Activated naive CD8-positive, alpha-beta T cell treated with anti-CD3 and anti-CD28 coated beads, Interleukin-2, amount 10 ng/mL, durations not matched to agents 7 days and 5 days (primary cell): Measurements from ENCODE around the gene RPL18. TPM values are rescaled to one million over a fixed set of nuclear protein-coding genes. Genes with fewer than 3 reads are reported as not detected.

Source experiments
- ATAC-seq: fragments of 150-1000 bp; cut with Tn5 transposase; one replicate; pipeline ENCODE4 v1.10.0; 2021; ENCODE audit warnings: low read depth, moderate library complexity
- POLR2A ChIA-PET: fragments of 350-600 bp; sonication (Branson Sonifier 250); formaldehyde crosslinking; loops from one replicate; lab custom pipeline; 2021; ENCODE audit warnings: antibody characterized with exemption; lab: Charles Lee
- DNase-seq: peaks from one replicate; pipeline ENCODE4 v3.0.0; 2021
- H3K27ac Mint-ChIP-seq: one replicate; pipeline ENCODE4 v1.8.0; 2022; ENCODE audit warnings: mild to moderate bottlenecking, mixed read lengths
- H3K27me3 Mint-ChIP-seq: one replicate; pipeline ENCODE4 v1.8.0; 2022; ENCODE audit warnings: mild to moderate bottlenecking, moderate library complexity, mixed read lengths
- H3K36me3 Mint-ChIP-seq: one replicate; pipeline ENCODE4 v1.8.0; 2021; ENCODE audit warnings: mild to moderate bottlenecking, mixed read lengths
- H3K4me1 Mint-ChIP-seq: one replicate; pipeline ENCODE4 v1.8.0; 2021; ENCODE audit warnings: mixed read lengths
- H3K4me3 Mint-ChIP-seq: one replicate; pipeline ENCODE4 v1.8.0; 2022; ENCODE audit warnings: mild to moderate bottlenecking, moderate library complexity, mixed read lengths
- H3K9me3 Mint-ChIP-seq: one replicate; pipeline ENCODE4 v1.8.0; 2021; ENCODE audit warnings: mixed read lengths
- total RNA-seq, 2 experiments: library from RNA; stranded (reverse); gene quantifications; one replicate each; pipeline ENCODE4 v1.2.3, GENCODE V29; 2021

The RPL18 gene
- total RNA-seq, 2 experiments from 2014 or later, result 1,565 to 1,587 TPM

DNA sequence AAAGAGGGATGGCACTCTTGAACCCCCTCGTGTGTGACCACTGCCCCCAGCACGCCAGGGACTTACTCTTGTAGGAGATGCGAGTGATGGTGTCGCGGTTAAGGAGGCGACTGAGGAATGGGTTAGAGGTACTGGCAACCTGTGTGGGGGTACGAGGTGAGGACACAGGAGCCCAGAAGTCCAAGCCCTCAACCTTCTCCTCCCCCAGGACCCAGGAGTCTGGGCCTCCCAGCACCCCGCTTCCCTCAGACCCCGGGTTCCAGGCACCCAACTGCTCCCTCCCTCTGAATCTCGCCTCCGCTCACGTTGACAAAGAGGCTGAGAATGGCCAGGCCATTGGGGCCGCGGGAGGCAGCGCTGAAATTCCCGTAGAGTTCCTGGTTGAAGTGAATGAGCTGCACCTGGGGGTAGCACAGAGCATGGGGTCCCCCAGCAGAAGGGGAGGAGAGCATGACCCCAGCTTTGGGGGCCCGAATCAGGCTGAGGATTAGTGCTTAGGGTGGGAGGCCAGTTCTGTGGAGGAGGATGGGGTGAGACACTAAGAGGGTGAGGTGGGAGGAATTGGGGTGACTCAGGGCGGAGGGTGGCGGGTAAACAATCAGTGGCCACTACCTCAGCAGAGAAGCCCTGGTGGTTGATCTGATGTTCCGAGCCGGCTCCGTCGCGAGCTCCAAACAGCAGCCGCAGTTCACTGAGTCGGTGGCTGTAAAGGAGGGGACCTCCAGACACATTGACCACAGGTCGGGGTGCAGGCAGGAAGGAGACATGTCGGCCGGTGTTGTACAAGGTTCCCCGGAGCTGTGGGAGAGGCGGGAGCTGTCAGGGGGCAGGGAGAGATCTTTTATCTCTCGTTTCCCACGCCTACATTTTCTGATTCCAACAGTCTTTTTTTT lies 20.8 kb upstream of the RPL18 start:
- ATAC-seq, result no peak
- POLR2A ChIA-PET, result interaction anchor here (0.7 kb wide), 1 partner anchor 239 kb away, joined by 4 read pairs; no protein-coding TSS in a partner anchor
- Mint-ChIP-seq H3K36me3 (peaks cover 7% of the 10 kb centered on the region), H3K27ac (peak overlapping the region; percentile 99), H3K9me3 (peaks cover 4% of the 10 kb centered on the region), H3K4me3 (peak overlapping the region; percentile 58), H3K4me1 (peaks cover 37% of the 10 kb centered on the region), H3K27me3 (no peaks in the 10 kb centered on the region)
- DNase-seq, result no peak

- DNase-seq, result peak; percentile 53
- H3K36me3 Mint-ChIP-seq, result peaks cover 7% of the 10 kb centered on the region
- peaks cover 4% of the 10 kb centered on the region for H3K9me3 Mint-ChIP-seq
- no peak for ATAC-seq
- no peaks in the 10 kb centered on the region for H3K27me3 Mint-ChIP-seq
- POLR2A ChIA-PET, result interaction anchor here (0.6 to 3.6 kb wide), 2 partner anchors 19 to 146 kb away, joined by 5 to 20 read pairs; partner anchors contain the start of genes RPL18 and SPHK2
- peak overlapping the region; percentile 99 for H3K27ac Mint-ChIP-seq
- peak overlapping the region; percentile 92 for H3K4me3 Mint-ChIP-seq
- peaks cover 36% of the 10 kb centered on the region for H3K4me1 Mint-ChIP-seq
Observed at GRCh38 chr19:48638831-48639381, 19.9 kb upstream of the RPL18 start.

- peak; percentile 27 for ATAC-seq
- H3K27me3 Mint-ChIP-seq, result no peaks in the 10 kb centered on the region
- DNase-seq, result peak; percentile 75
- peaks cover 4% of the 10 kb centered on the region for H3K9me3 Mint-ChIP-seq
- POLR2A ChIA-PET, result interaction anchor here (0.6 to 3.6 kb wide), 8 partner anchors 8 to 1128 kb away, joined by 3 to 20 read pairs (median 4); partner anchors contain the start of genes CA11, RPL18 and SPHK2
- H3K27ac Mint-ChIP-seq, result peak overlapping the region; percentile 99
- H3K4me3 Mint-ChIP-seq, result peak overlapping the region; percentile 92
- H3K4me1 Mint-ChIP-seq, result peaks cover 36% of the 10 kb centered on the region
- peaks cover 7% of the 10 kb centered on the region for H3K36me3 Mint-ChIP-seq
Observed at GRCh38 chr19:48637948-48638830, 19.2 kb upstream of the RPL18 start.

DNA sequence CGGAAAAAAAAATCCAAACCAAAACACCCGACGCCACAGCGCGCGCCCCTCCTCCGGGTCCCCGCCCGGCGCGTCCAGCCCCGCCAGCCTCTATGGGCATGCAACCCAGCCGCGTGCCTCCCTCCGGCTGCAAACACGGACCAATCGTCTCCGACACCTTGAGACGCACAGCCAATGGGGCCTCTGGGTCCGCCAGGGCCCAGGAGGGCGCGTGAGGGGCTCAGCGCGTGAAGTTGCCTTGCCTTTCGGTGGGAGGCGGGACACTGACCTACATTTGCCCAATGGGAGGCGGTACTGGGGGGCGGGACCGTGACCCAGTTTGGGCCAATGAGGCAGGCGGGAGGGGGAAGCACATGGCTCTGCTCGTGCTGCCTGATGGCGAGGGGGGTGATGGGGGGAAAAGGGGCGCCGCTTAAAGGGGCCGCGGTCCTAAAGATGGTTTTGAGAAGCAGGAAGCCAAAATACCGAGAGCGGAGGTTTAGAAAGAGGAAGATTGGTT lies 18.5 kb upstream of the RPL18 start:
- peak overlapping the region; percentile 92 for H3K4me3 Mint-ChIP-seq
- no peaks in the 10 kb centered on the region for H3K27me3 Mint-ChIP-seq
- DNase-seq (peak; percentile 97), ATAC-seq (peak; percentile 85)
- peak overlapping the region; percentile 99 for H3K27ac Mint-ChIP-seq
- peaks cover 4% of the 10 kb centered on the region for H3K9me3 Mint-ChIP-seq
- peaks cover 35% of the 10 kb centered on the region for H3K4me1 Mint-ChIP-seq
- peaks cover 7% of the 10 kb centered on the region for H3K36me3 Mint-ChIP-seq
- POLR2A ChIA-PET, result interaction anchor here (0.6 to 3.6 kb wide), 7 partner anchors 8 to 1129 kb away, joined by 3 to 20 read pairs (median 4); partner anchors contain the start of genes CA11, RPL18 and SPHK2

- Mint-ChIP-seq H3K36me3 (peaks cover 7% of the 10 kb centered on the region), H3K4me3 (peak within 1 kb of the TSS; percentile 92), H3K27me3 (no peaks in the 10 kb centered on the region), H3K9me3 (peaks cover 4% of the 10 kb centered on the region), H3K4me1 (peaks cover 34% of the 10 kb centered on the region), H3K27ac (peak within 1 kb of the TSS; percentile 99)
- DNase-seq (no peak), ATAC-seq (no peak)
- POLR2A ChIA-PET, result interaction anchor here (0.9 to 3.6 kb wide), 5 partner anchors 9 to 24 kb away, joined by 3 to 20 read pairs (median 4); partner anchors contain the start of genes CA11, RPL18 and SPHK2
Observed at GRCh38 chr19:48636859-48637448, 18.0 kb upstream of the RPL18 start, which contains the start of gene DBP. Gene DBP (minus strand): TSS chr19:48637379. CDS start chr19:48636994, 385 bp downstream.

- H3K4me1 Mint-ChIP-seq, result peaks cover 37% of the 10 kb centered on the region
- peak overlapping the region; percentile 92 for H3K4me3 Mint-ChIP-seq
- H3K27me3 Mint-ChIP-seq, result no peaks in the 10 kb centered on the region
- peaks cover 4% of the 10 kb centered on the region for H3K9me3 Mint-ChIP-seq
- no peak for ATAC-seq
- peak overlapping the region; percentile 99 for H3K27ac Mint-ChIP-seq
- POLR2A ChIA-PET, result interaction anchor here (1.2 to 3.6 kb wide), 4 partner anchors 9 to 24 kb away, joined by 3 to 20 read pairs (median 8); partner anchors contain the start of genes CA11, RPL18 and SPHK2
- peaks cover 7% of the 10 kb centered on the region for H3K36me3 Mint-ChIP-seq
- peak; percentile 61 for DNase-seq
Observed at GRCh38 chr19:48635966-48636858, 17.2 kb upstream of the RPL18 start.

DNA sequence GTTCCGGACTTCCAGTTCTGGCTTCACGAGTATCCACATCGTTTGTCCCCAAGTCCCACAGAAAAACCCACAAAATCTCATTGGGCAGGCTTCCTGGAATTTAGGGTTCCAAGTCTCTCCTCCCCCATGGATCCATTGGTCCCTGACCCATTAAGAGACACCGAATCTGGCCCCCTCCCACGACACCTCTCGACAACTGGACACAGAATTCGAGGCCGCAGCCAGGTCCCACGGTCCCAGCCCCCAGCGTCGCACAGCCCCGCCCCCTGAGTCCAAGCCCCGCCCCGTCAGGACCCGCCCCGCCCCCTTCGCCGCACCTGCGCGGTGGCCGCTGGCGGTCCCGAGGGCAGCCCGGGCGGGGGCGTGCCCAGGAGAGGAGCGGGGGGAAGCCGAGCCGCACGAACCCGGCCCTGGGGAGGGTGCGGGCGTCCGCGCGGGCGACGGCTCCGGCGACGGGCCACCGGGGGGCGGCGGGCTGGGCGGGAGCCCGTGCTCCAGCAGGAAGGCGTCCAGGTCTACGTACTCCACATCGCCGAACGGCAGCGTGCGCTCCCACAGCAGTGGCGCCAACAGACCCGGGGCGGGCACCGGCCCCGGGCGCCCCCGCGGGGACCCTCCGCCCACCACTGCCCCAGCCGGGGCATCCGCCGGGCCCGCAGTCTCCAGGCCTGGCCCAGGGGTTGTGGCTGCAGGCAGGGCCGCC lies 16.4 kb upstream of the RPL18 start:
- H3K4me3 Mint-ChIP-seq, result peak overlapping the region; percentile 92
- POLR2A ChIA-PET, result interaction anchor here (1.5 to 3.6 kb wide), 6 partner anchors 8 to 78 kb away, joined by 4 to 37 read pairs (median 11); partner anchors contain the start of genes CA11, RPL18 and SPHK2
- ATAC-seq (peak; percentile 2), DNase-seq (peak; percentile 87)
- H3K27ac Mint-ChIP-seq, result peak overlapping the region; percentile 99
- peaks cover 7% of the 10 kb centered on the region for H3K36me3 Mint-ChIP-seq
- peaks cover 4% of the 10 kb centered on the region for H3K9me3 Mint-ChIP-seq
- H3K4me1 Mint-ChIP-seq, result peaks cover 37% of the 10 kb centered on the region
- no peaks in the 10 kb centered on the region for H3K27me3 Mint-ChIP-seq

DNA sequence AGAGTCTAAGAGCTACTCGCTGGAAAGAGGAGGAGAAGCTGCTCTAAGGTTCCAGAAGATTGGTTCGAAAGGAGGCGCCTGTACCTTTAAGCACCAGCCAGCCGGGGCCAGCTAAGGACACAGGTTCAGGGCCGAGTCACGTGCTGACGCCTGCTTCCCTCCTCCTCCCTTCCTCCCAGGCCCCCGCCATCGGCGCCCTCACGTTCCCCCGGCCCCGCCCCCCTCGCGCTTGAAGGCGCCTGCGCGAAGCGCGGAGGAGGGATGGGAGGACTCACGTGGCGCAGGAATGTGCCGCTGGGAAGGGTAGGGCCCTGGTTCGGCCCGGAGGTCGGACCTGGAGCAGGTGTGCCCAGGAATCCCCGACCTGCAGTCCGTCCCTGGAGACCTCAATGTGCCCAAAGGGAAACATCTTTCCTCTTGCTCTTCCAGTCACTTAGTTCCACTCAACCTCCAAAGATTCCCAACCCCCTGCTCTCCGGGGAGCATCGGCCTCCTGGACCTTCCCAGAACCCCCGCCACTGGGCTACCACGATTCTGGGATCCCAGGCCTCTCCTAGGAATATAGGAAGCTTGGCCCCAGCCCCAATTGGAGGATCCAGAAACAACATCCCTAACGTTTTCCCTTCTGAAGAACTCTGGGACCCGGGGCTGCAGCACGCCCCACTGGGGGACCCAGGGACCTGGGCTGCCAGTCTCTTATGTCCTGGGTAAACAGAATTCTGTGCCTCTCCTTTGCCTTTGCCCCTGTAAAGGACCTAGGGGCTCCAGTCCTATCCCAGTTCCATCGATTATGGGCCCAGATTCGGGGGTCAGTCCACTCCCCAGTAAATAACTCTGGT lies 15.7 kb upstream of the RPL18 start:
- Mint-ChIP-seq H3K4me1 (peaks cover 36% of the 10 kb centered on the region), H3K4me3 (peak overlapping the region; percentile 83), H3K36me3 (peaks cover 9% of the 10 kb centered on the region), H3K27me3 (no peaks in the 10 kb centered on the region), H3K9me3 (peaks cover 4% of the 10 kb centered on the region), H3K27ac (peak overlapping the region; percentile 85)
- POLR2A ChIA-PET, result interaction anchor here (1.5 to 3.3 kb wide), 5 partner anchors 11 to 78 kb away, joined by 3 to 37 read pairs (median 10); partner anchors contain the start of genes CA11, RPL18 and SPHK2
- ATAC-seq (peak; percentile 15), DNase-seq (peak; percentile 90)

DNA sequence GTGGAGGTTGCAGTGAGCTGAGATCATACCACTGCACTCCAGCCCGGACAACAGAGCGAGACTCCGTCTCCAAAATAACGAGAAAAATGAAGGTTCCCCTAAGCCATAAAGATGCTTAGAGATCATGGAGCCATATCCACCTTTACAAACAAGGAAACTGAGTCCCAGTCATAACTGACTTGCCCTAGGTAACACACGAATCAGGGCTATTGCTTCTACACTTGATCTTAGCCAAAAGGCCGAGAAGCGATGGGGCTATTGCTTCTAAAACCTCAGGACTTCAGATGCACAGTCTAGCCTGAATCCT lies 15.0 kb upstream of the RPL18 start:
- POLR2A ChIA-PET, result interaction anchor here (1.5 to 3.3 kb wide), 5 partner anchors 11 to 79 kb away, joined by 3 to 37 read pairs (median 10); partner anchors contain the start of genes CA11, RPL18 and SPHK2
- Mint-ChIP-seq H3K36me3 (peaks cover 9% of the 10 kb centered on the region), H3K27ac (peak overlapping the region; percentile 85), H3K9me3 (peaks cover 4% of the 10 kb centered on the region), H3K4me1 (peaks cover 32% of the 10 kb centered on the region), H3K27me3 (no peaks in the 10 kb centered on the region), H3K4me3 (peak overlapping the region; percentile 83)
- ATAC-seq, result no peak
- DNase-seq, result no peak
